H9 (cell line): ENCODE measurements around the gene PHEX. TPM values are rescaled to one million over a fixed set of nuclear protein-coding genes. Genes with fewer than 3 reads are reported as not detected.

Experiments
- DNase-seq: peaks from one replicate; pipeline ENCODE4 v3.0.0-alpha.2; 2017
- H2AFZ ChIP-seq: one replicate; pipeline ENCODE4 v1.6.1; 2013; ENCODE audit warnings: mild to moderate bottlenecking, low read length, control low read depth, moderate library complexity
- H2AK5ac ChIP-seq: 2 replicates; pipeline ENCODE4 v1.6.1; 2013; ENCODE audit warnings: low read length, control low read depth, mixed read lengths; ENCODE audit not compliant: insufficient read length
- H2BK120ac ChIP-seq: one replicate; pipeline ENCODE4 v1.6.1; 2013; ENCODE audit warnings: low read depth, mild to moderate bottlenecking, low read length, control low read depth, inconsistent platforms; ENCODE audit not compliant: poor library complexity, severe bottlenecking
- H2BK12ac ChIP-seq: 2 replicates; pipeline ENCODE4 v1.6.1; 2013; ENCODE audit warnings: low read length, control low read depth, mixed read lengths, low read depth; ENCODE audit not compliant: insufficient read length
- H2BK15ac ChIP-seq: 2 replicates; pipeline ENCODE4 v1.6.1; 2013; ENCODE audit warnings: low read depth, low read length, control low read depth
- H2BK20ac ChIP-seq: one replicate; pipeline ENCODE4 v1.6.1; 2013; ENCODE audit warnings: low read depth, mild to moderate bottlenecking, low read length, control low read depth, inconsistent platforms; ENCODE audit not compliant: poor library complexity, severe bottlenecking
- H2BK5ac ChIP-seq: 2 replicates; pipeline ENCODE4 v1.6.1; 2013; ENCODE audit warnings: low read length, control low read depth, mixed read lengths; ENCODE audit not compliant: insufficient read length
- H3K14ac ChIP-seq: 2 replicates; pipeline ENCODE4 v1.6.1; 2013; ENCODE audit warnings: low read length, control low read depth; ENCODE audit not compliant: insufficient read depth
- H3K18ac ChIP-seq: 2 replicates; pipeline ENCODE4 v1.6.1; 2013; ENCODE audit warnings: low read depth, mild to moderate bottlenecking, mixed read lengths, low read length, control low read depth; ENCODE audit not compliant: insufficient read length
- H3K23ac ChIP-seq: 2 replicates; pipeline ENCODE4 v1.6.1; 2013; ENCODE audit warnings: low read length, control low read depth, mixed read lengths, low read depth; ENCODE audit not compliant: insufficient read length
- H3K23me2 ChIP-seq: 2 replicates; pipeline ENCODE4 v1.6.1; 2013; ENCODE audit warnings: low read depth, mild to moderate bottlenecking, mixed read lengths, low read length, control low read depth; ENCODE audit not compliant: insufficient read length, poor library complexity, severe bottlenecking
- H3K27ac ChIP-seq: 2 replicates; pipeline ENCODE4 v1.5.1; 2013; ENCODE audit warnings: low read length, control low read depth, mixed read lengths, low read depth; ENCODE audit not compliant: insufficient read length
- H3K27me3 ChIP-seq: 2 replicates; pipeline ENCODE4 v1.6.1; 2013; ENCODE audit warnings: low read length, control low read depth, inconsistent platforms; ENCODE audit not compliant: insufficient read depth
- H3K4ac ChIP-seq: 2 replicates; pipeline ENCODE4 v1.6.1; 2013; ENCODE audit warnings: low read depth, mild to moderate bottlenecking, control low read depth, inconsistent platforms, low read length, moderate library complexity
- H3K4me1 ChIP-seq: 2 replicates; pipeline ENCODE4 v1.6.1; 2013; ENCODE audit warnings: low read length, control low read depth, inconsistent platforms; ENCODE audit not compliant: insufficient read depth
- H3K4me2 ChIP-seq: 2 replicates; pipeline ENCODE4 v1.6.1; 2013; ENCODE audit warnings: low read length, control low read depth, mixed read lengths; ENCODE audit not compliant: insufficient read length, insufficient read depth
- H3K56ac ChIP-seq: 2 replicates; pipeline ENCODE4 v1.6.1; 2013; ENCODE audit warnings: low read depth, mild to moderate bottlenecking, mixed read lengths, low read length, control low read depth; ENCODE audit not compliant: insufficient read length
- H3K79me1 ChIP-seq: 2 replicates; pipeline ENCODE4 v1.6.1; 2013; ENCODE audit warnings: low read depth, mild to moderate bottlenecking, moderate library complexity, low read length, control low read depth, inconsistent platforms; ENCODE audit not compliant: insufficient read depth, poor library complexity, severe bottlenecking
- H3K79me2 ChIP-seq: 2 replicates; pipeline ENCODE4 v1.6.1; 2013; ENCODE audit warnings: low read length, control low read depth, inconsistent platforms; ENCODE audit not compliant: insufficient read depth
- H3K9ac ChIP-seq: 2 replicates; pipeline ENCODE4 v1.6.1; 2013; ENCODE audit warnings: low read length, control low read depth, mixed read lengths; ENCODE audit not compliant: insufficient read length; ENCODE audit errors: extremely low read depth
- H3K9me3 ChIP-seq: one replicate; pipeline ENCODE4 v1.6.1; 2013; ENCODE audit warnings: low read depth, low read length, inconsistent platforms; ENCODE audit not compliant: control insufficient read depth
- H3T11ph ChIP-seq: one replicate; pipeline ENCODE4 v1.6.1; 2013; ENCODE audit warnings: mild to moderate bottlenecking, low read length, control low read depth, inconsistent platforms
- H4K20me1 ChIP-seq: one replicate; pipeline ENCODE4 v1.6.1; 2013; ENCODE audit not compliant: control insufficient read depth, insufficient read length, insufficient read depth
- H4K5ac ChIP-seq: 2 replicates; pipeline ENCODE4 v1.6.1; 2013; ENCODE audit warnings: low read depth, mild to moderate bottlenecking, mixed read lengths, low read length, control low read depth; ENCODE audit not compliant: insufficient read length
- H4K8ac ChIP-seq: replicated peaks from 2 replicates; pipeline ENCODE4 v1.6.1; 2013; ENCODE audit warnings: low read length, control low read depth, mixed read lengths, low read depth; ENCODE audit not compliant: insufficient read length
- H4K91ac ChIP-seq: 2 replicates; pipeline ENCODE4 v1.6.1; 2013; ENCODE audit warnings: low read depth, mild to moderate bottlenecking, moderate library complexity, mixed read lengths, low read length, control low read depth; ENCODE audit not compliant: insufficient read length
- H3K27ac Mint-ChIP-seq, 3 experiments: 2 replicates in 2 of 3; 3 replicates in 1 of 3; pipeline ENCODE4 v1.8.0; 2020 to 2021; ENCODE audit warnings: mixed read lengths in 3 of 3, mild to moderate bottlenecking in 1 of 3, moderate library complexity in 1 of 3
- H3K27me3 Mint-ChIP-seq: 2 replicates; pipeline ENCODE4 v1.8.0; 2021; ENCODE audit warnings: low read depth, mild to moderate bottlenecking, moderate library complexity, mixed read lengths
- H3K36me3 Mint-ChIP-seq, 3 experiments: 2 replicates in 2 of 3; 3 replicates in 1 of 3; pipeline ENCODE4 v1.8.0; 2020 to 2021; ENCODE audit warnings: low read depth in 3 of 3, mixed read lengths in 3 of 3; ENCODE audit not compliant: insufficient read depth in 1 of 3
- H3K4me1 Mint-ChIP-seq, 2 experiments: 2 replicates each; pipeline ENCODE4 v1.8.0; 2020; ENCODE audit warnings: mixed read lengths in 2 of 2
- H3K4me3 Mint-ChIP-seq, 2 experiments: 2 replicates in 1 of 2; 3 replicates in 1 of 2; pipeline ENCODE4 v1.8.0; 2020 to 2021; ENCODE audit warnings: mild to moderate bottlenecking in 2 of 2, mixed read lengths in 2 of 2, moderate library complexity in 1 of 2
- H3K9me3 Mint-ChIP-seq, 2 experiments: 2 replicates in 1 of 2; 3 replicates in 1 of 2; pipeline ENCODE4 v1.8.0; 2020; ENCODE audit warnings: mild to moderate bottlenecking in 2 of 2, mixed read lengths in 2 of 2, moderate library complexity in 1 of 2
- WGBS: extraction: QIAGEN DNeasy Blood & Tissue Kit; methylation state at CpG from one replicate; pipeline ENCODE4 v1.1.7; 2013; ENCODE audit warnings: missing lambda C conversion rate, low lambda C conversion rate, mixed read lengths; ENCODE audit not compliant: insufficient read length; ENCODE audit errors: extremely low coverage; 5-methylcytosine and 5-hydroxymethylcytosine counted together
- total RNA-seq: library from RNA; stranded (reverse); gene quantifications from 2 replicates; pipeline ENCODE4 v1.2.1, GENCODE V29; 2021
- TF ChIP-seq, protein P1 (sequence below): fragments of 200-600 bp; sonication (generic); conservative IDR thresholded peaks from 3 replicates; pipeline ENCODE4 v1.8.0; 2021; ENCODE audit warnings: antibody characterized with exemption, mild to moderate bottlenecking

The PHEX gene
- total RNA-seq, 1 experiment from 2014 or later: 0.11 TPM

DNA sequence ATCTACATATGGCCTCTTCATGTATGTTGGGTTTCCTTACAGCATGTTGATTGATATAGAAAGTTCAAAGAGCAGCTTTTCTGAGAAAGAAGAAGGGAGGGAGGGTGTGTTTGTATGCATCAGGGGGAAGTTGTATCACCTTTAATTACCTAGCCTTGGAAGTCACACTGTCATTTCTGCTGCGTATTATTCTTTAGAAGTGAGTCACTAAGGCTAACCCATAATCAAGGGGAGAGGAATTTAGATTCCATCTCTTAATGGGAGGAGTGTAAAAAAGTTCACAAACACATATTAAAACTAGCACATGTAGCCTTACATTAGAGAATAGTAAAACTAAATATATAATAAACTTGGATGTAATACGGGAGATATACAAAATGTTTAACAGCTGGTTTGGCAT lies 154.0 kb downstream of the PHEX start:
- Histone ChIP-seq H2BK5ac (no peak overlapping the region), H3K27ac (no peak overlapping the region), H4K91ac (no peak overlapping the region), H3K79me1 (no peaks in the 10 kb centered on the region), H3K4me1 (no peaks in the 10 kb centered on the region), H3K9me3 (no peaks in the 10 kb centered on the region), H3K9ac (no peak overlapping the region), H2BK120ac (no peak overlapping the region), H3K4me2 (no peak overlapping the region), H2BK20ac (no peak overlapping the region), H2AK5ac (no peak overlapping the region), H3K27me3 (no peaks in the 10 kb centered on the region), H3K18ac (no peak overlapping the region), H4K5ac (no peak overlapping the region), H3K79me2 (no peaks in the 10 kb centered on the region), H3T11ph (no peak overlapping the region), H3K23me2 (no peaks in the 10 kb centered on the region), H2BK15ac (no peak overlapping the region), H2AFZ (no peak overlapping the region), H2BK12ac (no peak overlapping the region), H3K14ac (no peak overlapping the region), H3K23ac (no peak overlapping the region), H4K8ac (no peak overlapping the region), H3K4ac (no peak overlapping the region), H4K20me1 (no peaks in the 10 kb centered on the region), H3K56ac (no peak overlapping the region)
- Mint-ChIP-seq H3K36me3 (no peaks in the 10 kb centered on the region; a peak in 1 of 7 replicates), H3K4me1 (peaks cover 2 to 10% of the 10 kb centered on the region in 2 experiments; a peak in 3 of 4 replicates), H3K9me3 (peaks cover 2 to 25% of the 10 kb centered on the region in 2 experiments; a peak in 4 of 5 replicates), H3K27ac (no peak overlapping the region), H3K4me3 (no peak overlapping the region), H3K27me3 (no peaks in the 10 kb centered on the region)
- TF ChIP-seq, protein P1, sequence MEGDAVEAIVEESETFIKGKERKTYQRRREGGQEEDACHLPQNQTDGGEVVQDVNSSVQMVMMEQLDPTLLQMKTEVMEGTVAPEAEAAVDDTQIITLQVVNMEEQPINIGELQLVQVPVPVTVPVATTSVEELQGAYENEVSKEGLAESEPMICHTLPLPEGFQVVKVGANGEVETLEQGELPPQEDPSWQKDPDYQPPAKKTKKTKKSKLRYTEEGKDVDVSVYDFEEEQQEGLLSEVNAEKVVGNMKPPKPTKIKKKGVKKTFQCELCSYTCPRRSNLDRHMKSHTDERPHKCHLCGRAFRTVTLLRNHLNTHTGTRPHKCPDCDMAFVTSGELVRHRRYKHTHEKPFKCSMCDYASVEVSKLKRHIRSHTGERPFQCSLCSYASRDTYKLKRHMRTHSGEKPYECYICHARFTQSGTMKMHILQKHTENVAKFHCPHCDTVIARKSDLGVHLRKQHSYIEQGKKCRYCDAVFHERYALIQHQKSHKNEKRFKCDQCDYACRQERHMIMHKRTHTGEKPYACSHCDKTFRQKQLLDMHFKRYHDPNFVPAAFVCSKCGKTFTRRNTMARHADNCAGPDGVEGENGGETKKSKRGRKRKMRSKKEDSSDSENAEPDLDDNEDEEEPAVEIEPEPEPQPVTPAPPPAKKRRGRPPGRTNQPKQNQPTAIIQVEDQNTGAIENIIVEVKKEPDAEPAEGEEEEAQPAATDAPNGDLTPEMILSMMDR: no peak
- DNase-seq: no peak
- whole genome bisulfite sequencing: no CpG with 5 or more reads among the region's 2 CpGs
